Measurements from ENCODE around the gene MR1.

- no peak for TF ChIP-seq CTCF (IDR thresholded peaks at IDR 0.05)
- TF ChIP-seq POLR2A (IDR thresholded peaks at IDR 0.05): no peak
Measured at GRCh38 chr1:181018901-181019681, 14.7 kb upstream of the MR1 start.
